ENCODE data around the gene ABCG4.
"Not testable (repeated sequence)": the region's sequence is repeated elsewhere in the genome, so short reads cannot be mapped to it uniquely, and the experiment has no call there.

ABCG4 gene

DNA sequence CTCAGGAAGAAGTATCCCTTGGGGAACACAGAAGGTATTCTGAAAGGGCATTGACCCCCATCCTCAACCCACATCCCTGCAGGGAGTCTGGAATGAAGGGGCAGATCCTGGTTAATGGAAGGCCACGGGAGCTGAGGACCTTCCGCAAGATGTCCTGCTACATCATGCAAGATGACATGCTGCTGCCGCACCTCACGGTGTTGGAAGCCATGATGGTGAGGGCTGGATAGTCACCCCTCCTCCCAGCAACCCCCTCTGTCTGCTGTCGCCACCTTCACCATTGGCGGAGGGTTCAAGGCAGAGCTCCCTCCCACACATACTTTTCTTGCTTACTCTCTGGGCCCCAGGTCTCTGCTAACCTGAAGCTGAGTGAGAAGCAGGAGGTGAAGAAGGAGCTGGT lies 5.3 kb downstream of the ABCG4 start:
- no peak for DNase-seq (ENCODE audit: low spot score)

DNA sequence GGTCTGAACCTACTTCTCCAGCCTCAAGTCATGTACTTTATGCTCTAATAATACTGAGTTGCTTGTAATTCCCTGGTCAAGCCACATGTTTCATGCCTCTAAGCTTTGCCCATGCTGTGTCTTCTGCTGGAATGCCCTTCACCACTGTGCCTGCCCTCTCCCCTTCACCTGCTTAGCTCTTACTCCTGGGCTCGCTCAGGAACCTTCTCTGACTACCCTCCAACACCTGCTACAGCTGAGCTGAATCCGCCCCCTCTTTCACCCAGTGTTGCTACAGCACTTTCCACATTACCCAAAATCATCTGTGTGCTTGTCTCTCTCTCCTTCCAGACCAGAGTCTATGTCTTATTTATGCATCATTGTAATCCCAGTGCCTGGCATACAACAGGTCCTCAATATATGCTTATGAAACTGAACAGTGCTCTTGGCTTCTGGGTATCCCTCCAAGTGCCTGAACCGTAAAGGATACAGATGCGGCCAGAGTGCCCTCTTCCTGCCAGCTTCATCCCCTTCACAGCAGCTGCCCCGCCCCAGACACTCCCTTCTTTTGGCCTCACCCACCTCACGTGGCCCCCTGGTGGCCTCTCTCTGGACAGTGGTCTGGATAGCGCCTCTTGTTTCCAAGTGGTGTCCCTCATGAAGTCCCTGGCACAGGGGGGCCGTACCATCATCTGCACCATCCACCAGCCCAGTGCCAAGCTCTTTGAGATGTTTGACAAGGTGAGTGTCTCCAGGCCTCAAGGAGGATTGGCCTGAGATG lies 7.1 kb downstream of the ABCG4 start:
- DNase-seq (ENCODE audit: low spot score): no peak

- no peak for DNase-seq (ENCODE audit: low spot score)
Measured at GRCh38 chr11:119156496-119156895, 7.6 kb downstream of the ABCG4 start.

GRCh38 chr11:119157063-119157462 lies 8.2 kb downstream of the ABCG4 start:
- DNase-seq (ENCODE audit: low spot score): no peak

DNA sequence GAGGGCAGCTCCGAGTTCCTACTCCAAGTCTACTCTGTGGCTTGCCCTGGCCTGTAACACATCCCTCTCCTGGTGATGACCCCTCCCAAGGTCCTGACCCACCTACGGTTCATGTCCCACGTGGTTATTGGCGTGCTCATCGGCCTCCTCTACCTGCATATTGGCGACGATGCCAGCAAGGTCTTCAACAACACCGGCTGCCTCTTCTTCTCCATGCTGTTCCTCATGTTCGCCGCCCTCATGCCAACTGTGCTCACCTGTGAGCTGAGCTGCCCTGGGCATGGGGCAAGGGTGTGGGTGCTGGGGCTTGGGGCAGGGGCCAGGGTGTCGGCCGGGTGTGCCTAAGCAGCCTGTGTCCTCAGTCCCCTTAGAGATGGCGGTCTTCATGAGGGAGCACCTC lies 9.6 kb downstream of the ABCG4 start:
- DNase-seq (ENCODE audit: low spot score): no peak

GRCh38 chr11:119160151-119160550 lies 11.3 kb downstream of the ABCG4 start:
- DNase-seq (ENCODE audit: low spot score): no peak

GRCh38 chr11:119161871-119162270 lies 13.0 kb downstream of the ABCG4 start:
- no peak for DNase-seq (ENCODE audit: low spot score)

- DNase-seq (ENCODE audit: low spot score): no peak
Measured at GRCh38 chr11:119166368-119167076, 17.7 kb downstream of the ABCG4 start.

GRCh38 chr11:119167077-119167458 lies 18.2 kb downstream of the ABCG4 start:
- not testable (repeated sequence) for DNase-seq (ENCODE audit: low spot score)

GRCh38 chr11:119167933-119168332 lies 19.1 kb downstream of the ABCG4 start:
- DNase-seq (ENCODE audit: low spot score): no peak

GRCh38 chr11:119168471-119169281 lies 19.8 kb downstream of the ABCG4 start, which contains the start of gene NLRX1:
NLRX1 (plus strand) TSS chr11:119168725; CDS start chr11:119171404, 2,679 bp downstream.
- DNase-seq (ENCODE audit: low spot score): peak; percentile 86

DNA sequence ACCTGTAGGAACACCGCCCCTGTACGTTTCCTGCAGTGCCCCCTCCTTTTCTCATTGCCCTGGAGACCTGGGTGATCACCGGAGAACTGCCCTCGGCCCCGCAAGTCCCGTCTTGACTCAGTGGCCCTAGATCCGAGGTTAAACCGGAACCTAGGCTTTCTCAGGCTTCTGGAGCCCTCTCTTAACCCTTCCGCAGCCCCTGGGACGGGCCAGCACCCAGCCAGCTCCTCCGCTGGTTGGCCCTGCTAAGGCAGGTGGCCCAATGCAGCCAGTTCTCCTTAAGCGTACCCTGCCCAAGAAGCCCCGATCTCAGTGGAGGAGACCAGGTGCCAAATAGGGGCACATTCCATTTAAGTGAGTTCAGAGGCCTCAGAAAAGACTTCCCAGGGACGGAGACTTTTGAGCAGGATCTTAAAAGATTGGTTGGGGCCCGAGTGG lies 20.4 kb downstream of the ABCG4 start:
- DNase-seq (ENCODE audit: low spot score): peak; percentile 10

GRCh38 chr11:119172513-119172912 lies 23.7 kb downstream of the ABCG4 start:
- no peak for DNase-seq (ENCODE audit: low spot score)

DNA sequence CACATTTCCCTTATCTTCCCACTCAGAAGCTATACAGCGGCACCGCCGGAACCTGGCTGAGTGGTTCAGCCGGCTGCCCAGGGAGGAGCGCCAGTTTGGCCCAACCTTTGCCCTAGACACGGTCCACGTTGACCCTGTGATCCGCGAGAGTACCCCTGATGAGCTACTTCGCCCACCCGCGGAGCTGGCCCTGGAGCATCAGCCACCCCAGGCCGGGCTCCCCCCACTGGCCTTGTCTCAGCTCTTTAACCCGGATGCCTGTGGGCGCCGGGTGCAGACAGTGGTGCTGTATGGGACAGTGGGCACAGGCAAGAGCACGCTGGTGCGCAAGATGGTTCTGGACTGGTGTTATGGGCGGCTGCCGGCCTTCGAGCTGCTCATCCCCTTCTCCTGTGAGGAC lies 24.6 kb downstream of the ABCG4 start:
- DNase-seq (ENCODE audit: low spot score): no peak

DNA sequence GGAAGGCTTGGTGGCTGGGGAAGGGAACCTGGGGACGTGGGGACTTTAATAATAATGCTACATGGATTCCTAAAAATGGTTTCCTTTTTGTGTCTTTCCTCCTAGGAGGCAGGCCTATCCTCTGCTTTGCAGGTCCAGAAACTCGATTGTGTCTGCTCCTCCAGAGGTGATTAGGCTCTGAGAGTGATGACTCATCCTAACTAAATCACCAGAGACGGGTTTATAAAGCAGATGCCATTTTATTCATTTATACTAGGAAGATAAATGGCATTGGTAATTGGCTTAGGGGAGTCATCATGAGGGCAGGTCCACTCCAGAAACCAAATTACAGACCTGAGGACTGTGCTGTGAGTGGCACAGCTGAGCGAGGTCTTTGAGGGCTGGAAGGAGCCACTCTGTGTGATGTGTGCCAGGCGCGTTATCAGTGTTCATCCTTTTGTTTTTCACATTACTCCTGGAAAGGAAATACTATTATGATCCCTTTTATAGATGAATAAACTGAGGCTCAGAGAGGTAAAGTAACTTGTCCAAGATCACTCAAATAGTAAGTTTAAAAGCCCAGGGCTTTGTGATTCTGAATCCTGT lies 26.7 kb downstream of the ABCG4 start:
- DNase-seq (ENCODE audit: low spot score): no peak

DNA sequence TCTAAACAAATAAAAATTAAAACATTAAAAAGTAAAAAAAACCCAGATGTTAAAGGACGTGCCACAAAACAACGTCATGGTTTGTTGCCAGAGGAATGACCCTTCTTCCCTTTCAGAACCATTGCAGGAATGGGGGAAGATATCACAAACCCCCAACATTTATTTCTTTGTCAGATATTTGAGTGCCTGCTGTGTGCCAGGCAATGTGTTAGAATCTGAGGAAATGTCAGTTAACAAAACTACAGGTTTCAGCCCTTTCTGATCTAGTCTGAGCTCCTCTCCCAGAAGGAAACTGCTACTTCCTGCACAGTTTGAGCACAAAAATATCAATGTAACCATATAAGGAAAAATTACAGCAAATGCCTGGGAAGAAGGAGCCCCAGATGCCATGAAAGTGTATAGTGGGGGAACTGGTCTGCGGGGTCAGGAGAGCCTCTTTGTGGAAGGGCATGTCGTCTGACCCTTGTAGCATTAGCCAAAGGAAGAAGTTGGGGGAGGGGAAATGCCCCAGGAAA lies 29.4 kb downstream of the ABCG4 start:
- DNase-seq (ENCODE audit: low spot score): no peak

GRCh38 chr11:119179342-119179741 lies 30.5 kb downstream of the ABCG4 start:
- no peak for DNase-seq (ENCODE audit: low spot score)

- no peak for DNase-seq (ENCODE audit: low spot score)
Measured at GRCh38 chr11:119179983-119180382, 31.1 kb downstream of the ABCG4 start.

DNA sequence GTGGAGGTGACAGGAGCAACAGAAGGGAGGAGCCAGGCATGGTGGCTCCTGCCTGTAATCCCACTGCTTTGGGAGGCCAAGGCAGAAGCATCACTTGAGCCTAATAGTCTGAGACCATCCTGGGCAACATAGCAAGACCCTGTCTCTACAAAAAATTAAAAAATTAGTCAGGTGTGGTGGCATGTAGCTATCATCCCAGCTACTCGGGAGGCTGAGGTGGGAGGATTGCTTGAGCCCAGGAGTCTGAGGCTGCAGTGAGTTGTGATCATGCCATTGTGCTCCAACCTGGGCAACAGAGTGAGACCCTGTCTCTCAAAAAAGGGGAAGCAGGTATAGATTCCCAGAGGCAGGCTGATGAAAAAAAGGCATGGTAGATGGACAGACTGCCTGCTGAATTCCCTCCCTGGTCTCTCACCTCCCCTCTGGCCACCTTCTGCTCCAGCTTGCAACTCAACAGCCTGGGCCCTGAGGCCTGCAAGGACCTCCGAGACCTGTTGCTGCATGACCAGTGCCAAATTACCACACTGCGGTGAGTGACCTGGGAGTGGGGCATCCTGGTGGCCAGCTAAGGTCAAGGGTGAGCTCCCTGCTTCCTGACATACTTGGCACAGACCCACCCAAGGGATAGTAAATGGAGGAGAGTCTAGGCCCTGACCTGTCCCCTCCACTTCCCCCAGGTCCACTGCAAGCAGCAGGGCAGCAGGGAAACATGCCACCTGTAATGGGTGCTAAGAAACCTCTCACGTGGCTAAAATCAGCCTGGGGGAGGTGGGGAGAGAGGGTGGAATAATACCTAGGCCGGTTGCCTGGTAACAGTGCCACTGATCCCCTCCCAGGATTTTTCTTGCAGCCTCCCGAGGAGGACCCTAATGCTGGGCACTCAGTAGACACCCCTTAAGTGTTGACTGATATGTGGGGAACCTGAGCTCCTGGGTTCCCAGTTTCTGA lies 32.2 kb downstream of the ABCG4 start:
- DNase-seq (ENCODE audit: low spot score): no peak

DNA sequence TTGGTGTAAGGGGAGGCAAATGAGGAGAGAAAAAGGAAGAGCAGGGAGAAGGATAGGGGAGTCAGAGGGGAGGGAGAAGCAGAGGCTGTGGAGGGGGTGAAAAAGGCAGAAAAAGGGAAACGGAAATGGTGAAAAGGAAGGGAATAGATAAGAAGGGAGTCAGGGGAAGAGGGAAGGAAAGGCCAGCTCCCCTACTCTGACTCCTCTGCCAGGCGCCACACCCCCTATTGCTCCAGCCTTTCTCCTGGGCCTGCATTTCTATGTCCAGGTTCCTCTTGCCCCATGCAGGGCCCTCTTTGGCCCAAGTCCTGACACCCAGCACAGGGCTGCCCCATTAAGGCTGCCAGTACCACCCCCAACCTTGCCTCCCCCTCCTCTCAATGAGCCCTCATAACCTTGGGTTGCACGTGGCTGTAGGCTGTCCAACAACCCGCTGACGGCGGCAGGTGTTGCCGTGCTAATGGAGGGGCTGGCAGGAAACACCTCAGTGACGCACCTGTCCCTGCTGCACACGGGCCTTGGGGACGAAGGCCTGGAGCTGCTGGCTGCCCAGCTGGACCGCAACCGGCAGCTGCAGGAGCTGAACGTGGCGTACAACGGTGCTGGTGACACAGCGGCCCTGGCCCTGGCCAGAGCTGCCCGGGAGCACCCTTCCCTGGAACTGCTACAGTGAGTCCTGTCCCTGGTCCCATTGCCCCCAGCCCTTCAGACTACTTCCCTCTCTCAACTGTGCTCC lies 33.0 kb downstream of the ABCG4 start:
- DNase-seq (ENCODE audit: low spot score): no peak
